WTC11 (cell line): ENCODE measurements around the gene NAA20. TPM values are rescaled to one million over a fixed set of nuclear protein-coding genes. Genes with fewer than 3 reads are reported as not detected.

Experiments used
- ATAC-seq: fragments of 200-7000 bp; cut with Tn5 transposase; 2 replicates; pipeline ENCODE4 v1.10.0; 2021; ENCODE audit warnings: mild to moderate bottlenecking, moderate library complexity
- CTCF ChIA-PET: fragments of 300-600 bp; sonication (Branson Sonifier 250); formaldehyde crosslinking; loops from one replicate; lab custom pipeline; 2021; ENCODE audit warnings: antibody characterized with exemption; lab: Charles Lee
- POLR2A ChIA-PET: fragments of 350-600 bp; sonication (Branson Sonifier 250); formaldehyde crosslinking; loops from one replicate; lab custom pipeline; 2021; ENCODE audit warnings: antibody characterized with exemption; lab: Charles Lee
- DNase-seq: peaks from one replicate; pipeline ENCODE4 v3.0.0; 2021; ENCODE audit warnings: low spot score
- H3K27ac Mint-ChIP-seq: 2 replicates; pipeline ENCODE4 v1.8.0; 2021; ENCODE audit warnings: mixed read lengths
- H3K27me3 Mint-ChIP-seq: 2 replicates; pipeline ENCODE4 v1.8.0; 2021; ENCODE audit warnings: low read depth, mild to moderate bottlenecking, moderate library complexity, mixed read lengths
- H3K36me3 Mint-ChIP-seq: 2 replicates; pipeline ENCODE4 v1.8.0; 2021; ENCODE audit warnings: mixed read lengths
- H3K4me1 Mint-ChIP-seq: 2 replicates; pipeline ENCODE4 v1.8.0; 2022; ENCODE audit warnings: mixed read lengths
- H3K4me3 Mint-ChIP-seq: 2 replicates; pipeline ENCODE4 v1.8.0; 2021; ENCODE audit warnings: mild to moderate bottlenecking, moderate library complexity, mixed read lengths
- H3K9me3 Mint-ChIP-seq: 2 replicates; pipeline ENCODE4 v1.8.0; 2021; ENCODE audit warnings: mixed read lengths
- CREB1 ChIP-seq: sonication (generic); formaldehyde crosslinking; IDR thresholded peaks from 2 replicates; pipeline ENCODE4 v1.8.0; 2023; ENCODE audit warnings: mild to moderate bottlenecking, missing genetic modification reagents
- E2F5 ChIP-seq: sonication (generic); formaldehyde crosslinking; IDR thresholded peaks from 2 replicates; pipeline ENCODE4 v1.8.1; 2022; ENCODE audit warnings: mild to moderate bottlenecking, moderate library complexity, missing genetic modification reagents
- GTF2I ChIP-seq: fragments of 250-450 bp; sonication (Bioruptor Pico); conservative IDR thresholded peaks from 2 replicates; pipeline ENCODE4 v1.4.0; 2021; ENCODE audit warnings: mild to moderate bottlenecking
- JUN ChIP-seq: sonication (generic); formaldehyde crosslinking; IDR thresholded peaks from 2 replicates; pipeline ENCODE4 v1.8.0; 2023; ENCODE audit warnings: mild to moderate bottlenecking, missing genetic modification reagents
- MLX ChIP-seq: sonication (generic); formaldehyde crosslinking; IDR thresholded peaks from 2 replicates; pipeline ENCODE4 v1.8.1; 2023; ENCODE audit warnings: mild to moderate bottlenecking, missing genetic modification reagents, moderate library complexity
- NFATC4 ChIP-seq: fragments of 250-450 bp; sonication (Bioruptor Pico); IDR thresholded peaks from 2 replicates; pipeline ENCODE4 v1.9.0; 2021; ENCODE audit warnings: mild to moderate bottlenecking
- NFE2L1 ChIP-seq: sonication (generic); formaldehyde crosslinking; IDR thresholded peaks from 2 replicates; pipeline ENCODE4 v1.8.1; 2023; ENCODE audit warnings: missing genetic modification reagents
- OVOL2 ChIP-seq: fragments of 250-450 bp; sonication (Bioruptor Pico); IDR thresholded peaks from 2 replicates; pipeline ENCODE4 v1.9.0; 2021; ENCODE audit warnings: mild to moderate bottlenecking, borderline replicate concordance
- PRDM15 ChIP-seq: sonication (generic); formaldehyde crosslinking; IDR thresholded peaks from 2 replicates; pipeline ENCODE4 v1.8.0; 2022; ENCODE audit warnings: missing genetic modification reagents
- RELA ChIP-seq: sonication (generic); formaldehyde crosslinking; IDR thresholded peaks from 2 replicates; pipeline ENCODE4 v1.8.1; 2022; ENCODE audit warnings: missing genetic modification reagents, mild to moderate bottlenecking, borderline replicate concordance
- TEAD1 ChIP-seq: sonication (generic); formaldehyde crosslinking; IDR thresholded peaks from 2 replicates; pipeline ENCODE4 v1.8.0; 2022; ENCODE audit warnings: mild to moderate bottlenecking, missing genetic modification reagents
- USF1 ChIP-seq: sonication (generic); formaldehyde crosslinking; IDR thresholded peaks from 2 replicates; pipeline ENCODE4 v1.8.0; 2022; ENCODE audit warnings: mild to moderate bottlenecking, missing genetic modification reagents
- ZNF121 ChIP-seq: sonication (generic); formaldehyde crosslinking; IDR thresholded peaks from 2 replicates; pipeline ENCODE4 v1.8.0; 2023; ENCODE audit warnings: missing genetic modification reagents
- ZNF138 ChIP-seq: sonication (generic); formaldehyde crosslinking; conservative IDR thresholded peaks from 2 replicates; pipeline ENCODE4 v1.8.1; 2022; ENCODE audit warnings: mild to moderate bottlenecking, moderate library complexity, missing genetic modification reagents
- ZNF263 ChIP-seq: sonication (generic); formaldehyde crosslinking; IDR thresholded peaks from 2 replicates; pipeline ENCODE4 v1.8.1; 2022; ENCODE audit warnings: low read depth, mild to moderate bottlenecking, moderate library complexity, missing genetic modification reagents
- ZNF317 ChIP-seq: sonication (generic); formaldehyde crosslinking; IDR thresholded peaks from 2 replicates; pipeline ENCODE4 v1.8.1; 2023; ENCODE audit warnings: low read depth, mild to moderate bottlenecking, moderate library complexity, missing genetic modification reagents, borderline replicate concordance
- ZNF416 ChIP-seq: fragments of 250-450 bp; sonication (Bioruptor Pico); IDR thresholded peaks from 2 replicates; pipeline ENCODE4 v1.9.0; 2021; ENCODE audit warnings: mild to moderate bottlenecking, inconsistent platforms
- ZNF423 ChIP-seq: fragments of 250-450 bp; sonication (Bioruptor Pico); IDR thresholded peaks from 2 replicates; pipeline ENCODE4 v2.1.2; 2022; ENCODE audit warnings: mild to moderate bottlenecking, moderate library complexity
- total RNA-seq: library from RNA; stranded (reverse); gene quantifications from 3 replicates; pipeline ENCODE4 v1.2.3, GENCODE V29; 2021
- TF ChIP-seq, protein P1 (sequence below): sonication (generic); formaldehyde crosslinking; IDR thresholded peaks from 2 replicates; pipeline ENCODE4 v1.8.1; 2023; ENCODE audit warnings: mild to moderate bottlenecking, missing genetic modification reagents, borderline replicate concordance
- TF ChIP-seq, protein P2 (sequence below): sonication (generic); formaldehyde crosslinking; IDR thresholded peaks from 2 replicates; pipeline ENCODE4 v1.8.0; 2022; ENCODE audit warnings: mild to moderate bottlenecking, missing genetic modification reagents
- TF ChIP-seq, protein P3 (sequence below): sonication (generic); formaldehyde crosslinking; IDR thresholded peaks from 2 replicates; pipeline ENCODE4 v1.8.1; 2022; ENCODE audit warnings: mild to moderate bottlenecking, missing genetic modification reagents, moderate library complexity, borderline replicate concordance

The NAA20 gene
- total RNA-seq, 1 experiment from 2014 or later = 34.0 TPM

GRCh38 chr20:20012541-20012940 lies 4.6 kb upstream of the NAA20 start:
- ChIA-PET POLR2A (interaction anchor here (0.6 kb wide), 1 partner anchor 39 kb away, joined by 3 read pairs; no protein-coding TSS in a partner anchor), CTCF (interaction anchor here (0.9 to 1.6 kb wide), 3 partner anchors 18 to 242 kb away, joined by 3 to 6 read pairs (median 3); no protein-coding TSS in a partner anchor)
- H3K4me3 Mint-ChIP-seq = no peak overlapping the region
- H3K36me3 Mint-ChIP-seq = no peaks in the 10 kb centered on the region
- H3K4me1 Mint-ChIP-seq = peaks cover 7% of the 10 kb centered on the region
- H3K27ac Mint-ChIP-seq = peak overlapping the region; percentile 58; the same call in 1 of the 2 replicates
- ATAC-seq (no peak), DNase-seq (no peak)
- H3K27me3 Mint-ChIP-seq = no peaks in the 10 kb centered on the region; the same call in 1 of the 2 replicates
- TF ChIP-seq E2F5 = no peak
- TF ChIP-seq USF1 = no peak
- TF ChIP-seq RELA (CRISPR knock-in tag) = no peak
- TF ChIP-seq NFE2L1 (CRISPR knock-in tag) = no peak
- TF ChIP-seq MLX (CRISPR knock-in tag) = no peak
- TF ChIP-seq, protein P1, sequence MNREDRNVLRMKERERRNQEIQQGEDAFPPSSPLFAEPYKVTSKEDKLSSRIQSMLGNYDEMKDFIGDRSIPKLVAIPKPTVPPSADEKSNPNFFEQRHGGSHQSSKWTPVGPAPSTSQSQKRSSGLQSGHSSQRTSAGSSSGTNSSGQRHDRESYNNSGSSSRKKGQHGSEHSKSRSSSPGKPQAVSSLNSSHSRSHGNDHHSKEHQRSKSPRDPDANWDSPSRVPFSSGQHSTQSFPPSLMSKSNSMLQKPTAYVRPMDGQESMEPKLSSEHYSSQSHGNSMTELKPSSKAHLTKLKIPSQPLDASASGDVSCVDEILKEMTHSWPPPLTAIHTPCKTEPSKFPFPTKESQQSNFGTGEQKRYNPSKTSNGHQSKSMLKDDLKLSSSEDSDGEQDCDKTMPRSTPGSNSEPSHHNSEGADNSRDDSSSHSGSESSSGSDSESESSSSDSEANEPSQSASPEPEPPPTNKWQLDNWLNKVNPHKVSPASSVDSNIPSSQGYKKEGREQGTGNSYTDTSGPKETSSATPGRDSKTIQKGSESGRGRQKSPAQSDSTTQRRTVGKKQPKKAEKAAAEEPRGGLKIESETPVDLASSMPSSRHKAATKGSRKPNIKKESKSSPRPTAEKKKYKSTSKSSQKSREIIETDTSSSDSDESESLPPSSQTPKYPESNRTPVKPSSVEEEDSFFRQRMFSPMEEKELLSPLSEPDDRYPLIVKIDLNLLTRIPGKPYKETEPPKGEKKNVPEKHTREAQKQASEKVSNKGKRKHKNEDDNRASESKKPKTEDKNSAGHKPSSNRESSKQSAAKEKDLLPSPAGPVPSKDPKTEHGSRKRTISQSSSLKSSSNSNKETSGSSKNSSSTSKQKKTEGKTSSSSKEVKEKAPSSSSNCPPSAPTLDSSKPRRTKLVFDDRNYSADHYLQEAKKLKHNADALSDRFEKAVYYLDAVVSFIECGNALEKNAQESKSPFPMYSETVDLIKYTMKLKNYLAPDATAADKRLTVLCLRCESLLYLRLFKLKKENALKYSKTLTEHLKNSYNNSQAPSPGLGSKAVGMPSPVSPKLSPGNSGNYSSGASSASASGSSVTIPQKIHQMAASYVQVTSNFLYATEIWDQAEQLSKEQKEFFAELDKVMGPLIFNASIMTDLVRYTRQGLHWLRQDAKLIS = no peak
- TF ChIP-seq GTF2I (CRISPR knock-in tag) = no peak
- no peak for TF ChIP-seq ZNF423 (CRISPR knock-in tag)
- TF ChIP-seq ZNF121 (CRISPR knock-in tag) = no peak
- no peak for TF ChIP-seq JUN (CRISPR knock-in tag)
- no peak for TF ChIP-seq CREB1 (CRISPR knock-in tag)
- TF ChIP-seq, protein P2, sequence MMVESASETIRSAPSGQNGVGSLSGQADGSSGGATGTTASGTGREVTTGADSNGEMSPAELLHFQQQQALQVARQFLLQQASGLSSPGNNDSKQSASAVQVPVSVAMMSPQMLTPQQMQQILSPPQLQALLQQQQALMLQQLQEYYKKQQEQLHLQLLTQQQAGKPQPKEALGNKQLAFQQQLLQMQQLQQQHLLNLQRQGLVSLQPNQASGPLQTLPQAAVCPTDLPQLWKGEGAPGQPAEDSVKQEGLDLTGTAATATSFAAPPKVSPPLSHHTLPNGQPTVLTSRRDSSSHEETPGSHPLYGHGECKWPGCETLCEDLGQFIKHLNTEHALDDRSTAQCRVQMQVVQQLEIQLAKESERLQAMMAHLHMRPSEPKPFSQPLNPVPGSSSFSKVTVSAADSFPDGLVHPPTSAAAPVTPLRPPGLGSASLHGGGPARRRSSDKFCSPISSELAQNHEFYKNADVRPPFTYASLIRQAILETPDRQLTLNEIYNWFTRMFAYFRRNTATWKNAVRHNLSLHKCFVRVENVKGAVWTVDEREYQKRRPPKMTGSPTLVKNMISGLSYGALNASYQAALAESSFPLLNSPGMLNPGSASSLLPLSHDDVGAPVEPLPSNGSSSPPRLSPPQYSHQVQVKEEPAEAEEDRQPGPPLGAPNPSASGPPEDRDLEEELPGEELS (CRISPR knock-in tag) = no peak
- no peaks in the 10 kb centered on the region for H3K9me3 Mint-ChIP-seq

- POLR2A ChIA-PET = no interaction called here
- H3K4me3 Mint-ChIP-seq = no peak overlapping the region
- TF ChIP-seq PRDM15 (no peak), ZNF263 (CRISPR knock-in tag) (no peak), ZNF317 (CRISPR knock-in tag) (no peak), ZNF138 (CRISPR knock-in tag) (no peak), TEAD1 (no peak), OVOL2 (no peak), NFATC4 (no peak), ZNF416 (CRISPR knock-in tag) (no peak)
- TF ChIP-seq, protein P3, sequence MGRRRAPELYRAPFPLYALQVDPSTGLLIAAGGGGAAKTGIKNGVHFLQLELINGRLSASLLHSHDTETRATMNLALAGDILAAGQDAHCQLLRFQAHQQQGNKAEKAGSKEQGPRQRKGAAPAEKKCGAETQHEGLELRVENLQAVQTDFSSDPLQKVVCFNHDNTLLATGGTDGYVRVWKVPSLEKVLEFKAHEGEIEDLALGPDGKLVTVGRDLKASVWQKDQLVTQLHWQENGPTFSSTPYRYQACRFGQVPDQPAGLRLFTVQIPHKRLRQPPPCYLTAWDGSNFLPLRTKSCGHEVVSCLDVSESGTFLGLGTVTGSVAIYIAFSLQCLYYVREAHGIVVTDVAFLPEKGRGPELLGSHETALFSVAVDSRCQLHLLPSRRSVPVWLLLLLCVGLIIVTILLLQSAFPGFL (CRISPR knock-in tag) = no peak
- TF ChIP-seq, protein P2 (CRISPR knock-in tag) = no peak
Measured at GRCh38 chr20:20014659-20015058, 2.5 kb upstream of the NAA20 start.

More at GRCh38 chr20:20014659-20015058, 2.5 kb upstream of the NAA20 start:
- CTCF ChIA-PET = no interaction called here
- Mint-ChIP-seq H3K27ac (no peak overlapping the region), H3K27me3 (no peaks in the 10 kb centered on the region), H3K4me1 (peaks cover 21% of the 10 kb centered on the region), H3K36me3 (no peaks in the 10 kb centered on the region), H3K9me3 (no peaks in the 10 kb centered on the region)
- ATAC-seq = no peak
- DNase-seq = no peak
